HG03457 (cell line): ENCODE results near the gene TSPYL2.
A peak's percentile ranks its signal among the peaks of the same experiment; 100 is the strongest.

Experiments used
- ATAC-seq: cut with Tn5 transposase; IDR thresholded peaks from one replicate; pipeline ENCODE4 v1.9.1; 2021; ENCODE audit warnings: moderate number of reproducible peaks; ENCODE audit not compliant: unreplicated experiment

The TSPYL2 gene

DNA sequence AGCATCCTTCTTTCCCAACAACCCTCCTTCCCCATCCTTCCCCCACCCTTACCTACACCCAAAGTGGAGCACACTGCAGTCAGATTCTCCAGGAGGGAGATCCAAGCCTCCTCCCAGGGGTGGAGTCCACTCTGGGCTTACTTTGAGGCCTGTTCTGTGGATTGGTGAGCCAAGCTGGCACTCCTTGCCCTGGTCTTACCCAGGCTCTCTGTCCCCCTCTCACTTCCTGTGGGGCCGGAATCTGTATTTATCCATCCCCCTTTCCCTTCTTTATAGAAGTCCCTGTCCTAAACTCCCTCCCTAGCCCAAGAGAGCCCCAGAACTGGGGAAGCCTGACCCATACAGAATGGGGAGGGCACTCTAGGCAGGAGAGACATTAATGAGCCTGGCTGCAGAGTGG lies 3.2 kb upstream of the TSPYL2 start:
- ATAC-seq: no peak

GRCh38 chrX:53080628-53081580 lies 1.3 kb upstream of the TSPYL2 start:
- ATAC-seq: no peak

DNA sequence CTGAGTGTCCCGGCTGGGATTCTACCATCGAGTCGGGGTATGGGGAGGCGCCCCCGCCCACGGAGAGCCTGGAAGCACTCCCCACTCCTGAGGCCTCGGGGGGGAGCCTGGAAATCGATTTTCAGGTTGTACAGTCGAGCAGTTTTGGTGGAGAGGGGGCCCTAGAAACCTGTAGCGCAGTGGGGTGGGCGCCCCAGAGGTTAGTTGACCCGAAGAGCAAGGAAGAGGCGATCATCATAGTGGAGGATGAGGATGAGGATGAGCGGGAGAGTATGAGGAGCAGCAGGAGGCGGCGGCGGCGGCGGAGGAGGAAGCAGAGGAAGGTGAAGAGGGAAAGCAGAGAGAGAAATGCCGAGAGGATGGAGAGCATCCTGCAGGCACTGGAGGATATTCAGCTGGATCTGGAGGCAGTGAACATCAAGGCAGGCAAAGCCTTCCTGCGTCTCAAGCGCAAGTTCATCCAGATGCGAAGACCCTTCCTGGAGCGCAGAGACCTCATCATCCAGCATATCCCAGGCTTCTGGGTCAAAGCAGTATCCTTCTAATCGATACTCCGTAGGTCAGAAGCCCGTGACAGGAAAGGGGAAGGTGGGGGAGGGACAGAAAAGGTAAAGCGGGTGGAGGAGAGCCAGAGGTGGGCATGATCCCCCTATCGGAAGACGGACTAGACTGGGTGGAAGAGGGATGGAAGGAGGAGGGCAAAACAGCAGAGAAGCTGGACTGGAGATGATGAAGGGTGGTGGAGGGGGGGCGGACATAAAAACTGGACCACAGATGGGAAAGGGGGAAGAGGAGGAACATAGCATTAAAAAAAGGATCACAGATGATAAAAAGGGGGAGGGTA lies 828 bp downstream of the TSPYL2 start:
- no peak for ATAC-seq

GRCh38 chrX:53084043-53084570 lies 1.9 kb downstream of the TSPYL2 start:
- no peak for ATAC-seq

- ATAC-seq: no peak
Measured at GRCh38 chrX:53084863-53085262, 2.7 kb downstream of the TSPYL2 start.

GRCh38 chrX:53085661-53086229 lies 3.6 kb downstream of the TSPYL2 start:
- ATAC-seq: no peak

DNA sequence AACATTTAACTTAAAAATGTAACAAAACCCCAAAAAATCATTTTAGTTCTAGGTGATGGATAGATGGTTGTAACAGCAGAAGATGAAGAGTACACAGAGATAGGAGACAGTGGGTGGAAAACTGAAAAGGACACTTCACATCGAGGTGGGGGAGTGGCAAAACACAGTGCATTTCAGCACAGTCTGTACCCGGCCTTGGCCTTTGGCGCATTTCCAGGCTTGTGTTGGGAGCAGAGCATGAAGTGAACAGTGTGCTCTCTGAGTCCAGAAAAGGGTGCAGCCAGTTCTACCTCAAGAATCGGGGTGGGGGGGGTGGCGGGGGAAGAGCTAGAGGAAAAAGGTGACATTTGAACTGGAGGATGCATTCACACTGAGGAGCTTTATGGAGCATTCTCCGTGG lies 4.3 kb downstream of the TSPYL2 start:
- ATAC-seq: no peak

DNA sequence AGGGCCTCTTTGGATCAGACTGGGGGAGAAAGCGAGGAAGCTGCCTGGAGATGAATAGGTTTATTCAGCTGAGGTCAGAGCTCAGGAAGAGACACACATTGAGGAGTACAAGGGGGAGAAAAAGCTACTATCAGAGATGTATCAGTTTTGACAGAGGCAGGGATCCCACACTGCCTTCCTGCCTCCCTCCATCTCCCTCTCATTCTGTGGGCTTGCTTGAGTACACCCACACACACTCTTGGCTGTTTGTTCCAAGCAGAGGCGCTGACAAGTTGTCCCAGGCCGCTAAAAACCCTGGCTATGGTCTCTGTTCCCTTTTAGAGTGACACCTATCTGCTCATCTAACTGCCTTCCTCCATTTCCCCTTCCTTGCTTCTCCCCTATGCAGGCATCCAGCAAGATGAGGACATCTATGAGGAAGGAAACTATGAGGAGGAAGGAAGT lies 5.2 kb downstream of the TSPYL2 start:
- ATAC-seq: no peak

GRCh38 chrX:53088136-53088974 lies 6.2 kb downstream of the TSPYL2 start:
- no peak for ATAC-seq

DNA sequence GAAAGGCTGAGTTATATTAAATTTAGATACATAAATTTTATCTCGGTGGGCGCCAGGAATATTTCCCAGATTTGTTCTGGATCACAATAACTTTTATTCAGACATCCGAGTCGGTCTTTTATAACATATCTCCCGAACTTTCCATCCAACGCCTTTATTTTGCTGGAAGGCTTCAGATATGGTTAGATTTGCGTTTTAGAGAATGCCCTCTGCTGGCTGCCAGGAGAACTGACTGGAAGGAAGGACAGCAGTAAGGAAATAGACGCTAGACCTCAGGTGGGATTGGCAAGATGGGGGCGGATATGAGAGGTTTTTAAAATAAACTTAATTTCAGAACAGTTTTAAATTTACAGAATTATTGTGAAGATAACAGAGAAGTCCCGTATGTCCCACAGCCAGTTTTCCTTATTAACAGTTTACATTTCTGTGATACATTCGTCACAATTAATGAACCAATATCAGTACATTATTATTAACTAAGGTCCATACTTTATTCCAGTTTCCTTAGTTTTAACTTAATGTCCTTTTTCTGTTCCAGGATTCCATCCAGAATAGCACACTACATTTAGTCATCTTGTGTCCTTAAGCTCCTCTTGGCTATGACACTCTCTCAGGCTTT lies 7.2 kb downstream of the TSPYL2 start:
- no peak for ATAC-seq

DNA sequence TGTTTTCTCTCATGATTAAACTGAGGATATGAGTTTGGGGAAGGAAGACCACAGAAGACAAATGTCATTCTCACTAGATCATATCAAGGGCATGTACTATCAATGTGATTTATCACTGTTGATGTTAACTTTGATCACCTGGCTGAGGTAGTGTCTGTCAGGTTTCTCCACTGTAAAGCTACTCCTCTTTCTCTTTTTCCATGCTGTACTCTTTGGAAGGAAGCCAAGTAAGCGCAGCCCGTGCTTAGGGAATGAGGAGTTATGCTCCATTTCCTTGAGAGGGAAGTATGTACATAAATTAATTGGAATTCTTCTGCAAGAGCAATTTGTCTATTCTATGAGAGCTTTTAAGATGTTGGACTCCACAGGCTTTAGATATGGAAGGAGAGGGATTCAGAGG lies 7.8 kb downstream of the TSPYL2 start:
- ATAC-seq: no peak

- no peak for ATAC-seq
Measured at GRCh38 chrX:53091354-53091753, 9.2 kb downstream of the TSPYL2 start.

- ATAC-seq: no peak
Measured at GRCh38 chrX:53093177-53093655, 11.0 kb downstream of the TSPYL2 start.

GRCh38 chrX:53093748-53094581 lies 11.8 kb downstream of the TSPYL2 start, which contains the start of gene KANTR:
Gene KANTR, plus strand, starts transcription at chrX:53094142. Its CDS starts 30,131 bp downstream, at chrX:53124273.
- peak; percentile 71 for ATAC-seq

- ATAC-seq: no peak
Measured at GRCh38 chrX:53094582-53094905, 12.4 kb downstream of the TSPYL2 start.

- no peak for ATAC-seq
Measured at GRCh38 chrX:53095796-53096195, 13.6 kb downstream of the TSPYL2 start.

- no peak for ATAC-seq
Measured at GRCh38 chrX:53114864-53115549, 32.8 kb downstream of the TSPYL2 start.

DNA sequence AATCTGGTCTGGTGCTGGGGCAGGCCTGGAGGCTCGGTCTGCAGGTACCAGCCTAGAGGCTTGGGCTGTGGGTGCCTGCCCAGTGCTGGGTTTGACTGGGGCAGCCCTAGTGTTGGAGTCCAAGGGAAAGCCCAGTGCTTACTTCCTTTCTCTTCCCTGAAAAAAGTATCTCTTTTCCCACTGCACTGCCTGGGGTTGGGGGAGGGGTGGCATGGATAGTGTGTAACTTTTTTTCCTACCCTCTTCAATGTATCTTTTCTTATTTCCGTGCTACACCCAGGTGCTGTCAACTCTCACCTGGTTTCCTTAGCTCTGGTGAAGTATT lies 33.3 kb downstream of the TSPYL2 start:
- ATAC-seq: no peak
